ENCODE measurements around the gene PTGS1.
"Not testable (repeated sequence)": the region's sequence is repeated elsewhere in the genome, so short reads cannot be mapped to it uniquely, and the experiment has no call there.

PTGS1 gene

GRCh38 chr9:122402403-122402871 is 31.6 kb downstream of the PTGS1 start:
- DNase-seq: no peak

GRCh38 chr9:122402874-122403273 is 32.0 kb downstream of the PTGS1 start:
- no peak for DNase-seq

- DNase-seq: no peak
Observed at GRCh38 chr9:122403381-122404000, 32.7 kb downstream of the PTGS1 start.

GRCh38 chr9:122405304-122406069 is 34.7 kb downstream of the PTGS1 start:
- DNase-seq: not testable (repeated sequence)

GRCh38 chr9:122406070-122406890 is 35.5 kb downstream of the PTGS1 start:
- no peak for DNase-seq

- DNase-seq: not testable (repeated sequence)
Observed at GRCh38 chr9:122414108-122414507, 43.3 kb downstream of the PTGS1 start.

GRCh38 chr9:122418016-122418415 is 47.2 kb downstream of the PTGS1 start:
- DNase-seq: no peak

- no peak for DNase-seq
Observed at GRCh38 chr9:122420315-122420714, 49.5 kb downstream of the PTGS1 start.

- no peak for DNase-seq
Observed at GRCh38 chr9:122425087-122425486, 54.3 kb downstream of the PTGS1 start.

- DNase-seq: no peak
Observed at GRCh38 chr9:122426723-122427122, 55.9 kb downstream of the PTGS1 start.

GRCh38 chr9:122442568-122442967 is 71.7 kb downstream of the PTGS1 start:
- DNase-seq: no peak

- DNase-seq: no peak
Observed at GRCh38 chr9:122444041-122444733, 73.4 kb downstream of the PTGS1 start.

Measured in hippocampal formation (tissue), 2 donors.